HL-60 (cell line): ENCODE data around the gene PPP1R27.

Source experiments
- DNase-seq, 2 experiments: peaks; one replicate each; pipeline ENCODE4 v3.0.0-alpha.2; 2010 to 2020; ENCODE audit warnings: low read depth in 1 of 2, low spot score in 1 of 2
- H3K27ac ChIP-seq: fragments of 250-450 bp; sonication (Bioruptor Pico); replicated peaks from 2 replicates; pipeline ENCODE4 v1.5.1; 2020; ENCODE audit warnings: mild to moderate bottlenecking, moderate library complexity
- H3K27me3 ChIP-seq: fragments of 250-450 bp; sonication (Bioruptor Pico); 2 replicates; pipeline ENCODE4 v1.5.1; 2021; ENCODE audit warnings: mild to moderate bottlenecking, moderate library complexity; ENCODE audit not compliant: insufficient read depth, poor library complexity, severe bottlenecking
- H3K4me3 ChIP-seq: replicated peaks from 2 replicates; pipeline ENCODE4 v1.5.1; 2011; ENCODE audit warnings: mild to moderate bottlenecking, control low read depth, low read length; ENCODE audit not compliant: insufficient read depth
- CTCF ChIP-seq: IDR thresholded peaks from one replicate; pipeline ENCODE4 v1.5.1; 2011; ENCODE audit warnings: low read length, control low read depth, inconsistent platforms; ENCODE audit not compliant: insufficient read depth
- GABPA ChIP-seq: IDR thresholded peaks from 2 replicates; pipeline ENCODE4 v1.6.1; 2012; ENCODE audit warnings: low read depth
- POLR2AphosphoS5 ChIP-seq: IDR thresholded peaks from 2 replicates; pipeline ENCODE4 v1.6.1; 2012; ENCODE audit warnings: low read depth
- REST ChIP-seq: IDR thresholded peaks from 2 replicates; pipeline ENCODE4 v1.6.1; 2012; ENCODE audit warnings: low read depth; ENCODE audit not compliant: insufficient replicate concordance
- SPI1 ChIP-seq: IDR thresholded peaks from 2 replicates; pipeline ENCODE4 v1.6.1; 2012; ENCODE audit warnings: low read depth, mild to moderate bottlenecking, borderline replicate concordance

The PPP1R27 gene

GRCh38 chr17:81821147-81821546 is 13.7 kb downstream of the PPP1R27 start:
- H3K27ac ChIP-seq, result no peak overlapping the region
- TF ChIP-seq POLR2AphosphoS5, result no peak
- TF ChIP-seq SPI1, result no peak
- no peak for TF ChIP-seq CTCF
- TF ChIP-seq GABPA, result no peak
- TF ChIP-seq REST, result no peak
- no peak overlapping the region for H3K4me3 ChIP-seq
- H3K27me3 ChIP-seq, result no peaks in the 10 kb centered on the region
- DNase-seq, result no peak

- H3K4me3 ChIP-seq, result no peak overlapping the region
- DNase-seq, result no peak
- no peaks in the 10 kb centered on the region for H3K27me3 ChIP-seq
- TF ChIP-seq CTCF, result no peak
- no peak for TF ChIP-seq GABPA
- no peak for TF ChIP-seq SPI1
- TF ChIP-seq POLR2AphosphoS5, result no peak
- no peak for TF ChIP-seq REST
- no peak overlapping the region for H3K27ac ChIP-seq
These were observed 15.1 kb downstream of the PPP1R27 start for GRCh38 chr17:81819708-81820107.

GRCh38 chr17:81817758-81818147 is 17.1 kb downstream of the PPP1R27 start:
- no peak for DNase-seq

More at GRCh38 chr17:81817758-81818147, 17.1 kb downstream of the PPP1R27 start:
- no peak overlapping the region for H3K4me3 ChIP-seq
- H3K27ac ChIP-seq, result no peak overlapping the region
- TF ChIP-seq REST (no peak), CTCF (no peak), GABPA (no peak), POLR2AphosphoS5 (no peak), SPI1 (no peak)
- no peaks in the 10 kb centered on the region for H3K27me3 ChIP-seq
